Stimulated activated CD4-positive, alpha-beta T cell treated with anti-CD3 and anti-CD28 coated beads, Interleukin-12 subunit alpha, Interleukin-12 subunit beta, amount 100 ng/mL, for 24 hours (primary cell): ENCODE results near the gene CALR3.
"Not testable (repeated sequence)": the region's sequence is repeated elsewhere in the genome, so short reads cannot be mapped to it uniquely, and the experiment has no call there.

Experiments
- DNase-seq, 2 experiments: peaks; one replicate each; pipeline ENCODE4 v3.0.0-alpha.2; 2020; ENCODE audit warnings: low read depth in 2 of 2

CALR3 gene

GRCh38 chr19:16495982-16496612, at the start of gene CALR3, which contains the start of gene C19orf44:
Gene CALR3, minus strand, starts transcription at chr19:16496167. Its CDS starts 38 bp downstream, at chr19:16496129.
Gene C19orf44, plus strand, starts transcription at chr19:16496394. Its CDS starts 4,399 bp downstream, at chr19:16500793.
- peak; percentile 95 for DNase-seq

DNA sequence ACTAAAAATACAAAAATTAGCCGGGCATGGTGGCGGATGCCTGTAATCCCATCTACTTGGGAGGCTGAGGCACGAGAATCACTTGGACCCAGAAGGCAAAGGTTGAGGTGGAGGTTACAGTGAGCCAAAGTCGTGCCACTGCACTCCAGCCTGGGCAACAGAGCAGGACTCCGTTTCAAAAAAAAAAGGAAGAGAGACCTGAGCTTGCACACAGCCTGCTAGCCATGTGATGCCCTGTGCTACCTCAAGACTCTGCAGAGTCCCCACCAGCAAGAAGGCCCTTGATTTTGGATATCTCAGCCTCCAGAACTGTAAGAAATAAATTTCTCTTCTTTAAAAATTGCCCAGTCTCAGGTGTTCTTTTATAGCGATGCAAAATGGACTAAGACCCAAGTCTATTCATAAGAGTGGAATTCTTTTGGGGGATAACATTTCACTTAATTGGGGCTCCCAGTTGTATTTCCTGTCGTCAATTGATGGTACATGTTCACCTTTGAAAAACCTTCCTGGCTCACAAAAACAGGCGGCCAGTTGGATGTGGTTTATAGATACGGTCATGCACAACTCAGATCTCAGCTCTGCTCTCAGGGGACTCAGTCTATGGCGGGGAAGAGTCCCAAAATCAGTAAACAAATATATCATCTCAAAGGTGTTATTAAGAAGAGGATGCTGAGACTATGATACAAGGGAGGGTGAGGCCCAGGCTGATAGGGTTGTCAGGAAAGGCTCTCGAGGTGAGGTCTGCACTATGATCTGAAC, 48.7 kb upstream of the CALR3 start:
- no peak for DNase-seq

DNA sequence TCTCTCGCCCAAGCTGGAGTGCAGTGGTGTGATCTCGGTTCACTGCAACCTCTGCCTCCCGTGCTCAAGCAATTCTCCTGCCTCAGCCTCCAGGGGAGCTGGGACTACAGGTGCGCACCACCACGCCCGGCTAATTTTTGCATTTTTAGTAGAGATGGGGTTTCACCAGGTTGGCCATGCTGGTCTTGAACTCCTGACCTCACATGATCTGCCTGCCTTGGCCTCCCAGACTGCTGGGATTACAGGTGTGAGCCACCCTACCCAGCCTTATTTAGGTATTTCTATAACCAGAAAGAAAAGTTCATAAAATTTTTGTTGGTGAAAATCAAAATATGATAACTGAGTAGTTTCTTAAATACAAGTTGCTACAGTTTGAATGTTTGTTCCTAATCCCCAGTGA, 47.8 kb upstream of the CALR3 start:
- not testable (repeated sequence) for DNase-seq

GRCh38 chr19:16542910-16543472, 47.0 kb upstream of the CALR3 start:
- DNase-seq = no peak

GRCh38 chr19:16542045-16542909, 46.3 kb upstream of the CALR3 start, which contains the start of gene CHERP:
Gene CHERP, minus strand, starts transcription at chr19:16542437. Its CDS starts 59 bp downstream, at chr19:16542378.
- DNase-seq = peak; percentile 90 to 91

- DNase-seq = no peak
Observed at GRCh38 chr19:16541526-16542044, 45.6 kb upstream of the CALR3 start.

DNA sequence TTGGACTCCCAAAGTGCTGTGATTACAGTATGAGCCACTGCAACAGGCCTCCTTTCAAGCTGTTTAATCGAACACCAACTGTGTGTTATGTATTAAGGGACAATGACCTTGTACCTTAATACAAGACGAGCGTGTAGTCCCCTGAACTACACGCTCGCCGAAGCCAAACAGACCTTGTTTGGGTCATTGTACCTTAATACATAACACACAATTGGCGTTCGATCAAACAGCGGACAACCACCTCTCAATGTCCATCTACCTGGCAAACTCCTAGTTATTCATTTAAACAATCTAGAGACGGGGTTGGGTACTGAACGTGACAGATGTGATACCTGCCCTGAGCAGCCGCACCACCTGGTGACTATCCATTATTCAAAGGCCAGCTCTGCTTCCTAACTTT, 45.0 kb upstream of the CALR3 start:
- no peak for DNase-seq

DNA sequence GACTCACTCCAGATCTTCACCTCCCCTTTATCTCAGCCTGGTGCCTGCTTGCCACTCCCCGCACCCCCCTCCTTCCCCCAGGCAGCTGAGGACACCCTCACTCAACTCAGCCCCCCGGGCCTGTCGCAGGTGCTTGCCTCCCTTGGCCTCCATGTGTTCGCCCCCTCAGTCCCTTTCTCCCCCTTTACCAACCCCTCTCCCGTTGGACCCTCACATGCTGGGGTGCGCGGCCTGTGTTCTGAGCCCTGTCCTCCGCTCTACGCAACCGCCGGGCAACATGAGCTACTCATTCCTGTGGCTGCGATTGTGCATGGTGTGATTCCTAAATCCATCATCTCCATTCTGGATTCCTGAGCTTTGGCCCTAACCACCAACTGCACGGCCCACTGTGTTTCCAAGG, 41.1 kb upstream of the CALR3 start:
- no peak for DNase-seq

- DNase-seq = no peak
Observed at GRCh38 chr19:16536130-16536529, 40.2 kb upstream of the CALR3 start.

- no peak for DNase-seq
Observed at GRCh38 chr19:16535381-16535780, 39.4 kb upstream of the CALR3 start.

DNA sequence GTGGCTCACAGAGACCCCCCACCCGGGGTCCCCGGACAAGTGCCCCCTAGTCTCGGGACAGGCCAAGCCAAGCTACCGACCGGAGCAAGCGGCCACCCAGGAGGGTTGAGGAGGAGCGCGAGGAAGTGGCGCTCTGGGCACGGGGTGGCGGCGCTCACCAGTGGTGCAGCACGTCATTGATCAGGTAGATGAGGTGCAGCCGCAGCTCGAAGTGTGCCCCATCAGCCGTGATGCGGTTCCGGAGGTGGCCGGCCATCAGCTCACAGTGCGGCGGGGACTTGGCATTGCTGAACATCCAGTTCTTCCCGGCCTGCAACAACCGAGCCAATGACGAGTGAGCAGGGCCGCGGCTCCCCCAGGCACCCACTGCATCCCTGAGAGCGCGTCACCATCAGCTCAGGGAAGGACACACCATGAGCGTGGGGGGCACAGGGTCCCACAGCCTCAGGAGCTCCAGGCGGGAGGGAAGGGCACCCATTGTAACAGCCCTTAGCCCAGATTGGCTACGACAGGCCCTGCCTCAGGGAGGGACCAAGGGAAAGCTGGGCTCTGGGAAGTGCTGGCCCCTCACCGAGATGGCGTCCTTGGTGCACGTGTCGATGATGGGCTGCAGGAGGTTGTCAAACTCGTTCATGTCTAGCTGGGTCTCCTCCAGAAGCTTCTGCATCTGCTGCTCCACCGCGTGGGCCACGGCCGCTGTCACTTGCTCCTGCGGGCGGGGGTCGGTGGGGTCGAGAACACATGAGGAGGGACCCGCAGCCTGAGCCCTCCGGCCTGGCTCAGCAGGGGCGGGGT, 36.7 kb upstream of the CALR3 start:
- no peak for DNase-seq

- no peak for DNase-seq
Observed at GRCh38 chr19:16531380-16531669, 35.4 kb upstream of the CALR3 start.

- no peak for DNase-seq
Observed at GRCh38 chr19:16530540-16531379, 34.8 kb upstream of the CALR3 start.

- DNase-seq = no peak
Observed at GRCh38 chr19:16529466-16530144, 33.6 kb upstream of the CALR3 start.

DNA sequence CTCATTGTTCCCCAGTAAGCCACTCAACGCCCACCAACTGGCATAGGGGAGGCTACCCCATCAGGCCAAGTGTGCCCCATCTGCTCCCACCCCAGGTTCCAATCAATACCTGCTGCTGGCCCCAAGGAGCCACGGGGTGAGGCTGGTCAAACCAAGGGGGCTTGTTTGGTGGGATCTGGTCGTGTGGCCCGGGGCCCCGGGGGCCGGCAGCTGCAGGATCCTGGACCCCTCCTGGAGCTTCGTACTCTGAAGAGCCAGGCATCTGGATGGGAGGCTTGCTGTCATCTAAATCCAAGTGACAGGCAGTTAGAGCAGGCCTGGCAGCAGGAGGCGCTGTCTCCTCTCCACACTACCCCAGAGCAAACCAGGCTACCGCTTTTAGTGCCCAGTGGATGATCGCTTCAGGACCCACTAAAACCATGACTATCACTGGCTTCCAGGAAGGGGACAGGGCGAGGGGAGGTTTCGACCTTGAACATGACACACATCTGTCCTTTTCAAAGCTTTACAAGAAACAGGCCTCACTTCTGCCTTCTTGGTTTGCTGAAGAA, 32.1 kb upstream of the CALR3 start:
- DNase-seq = no peak

- no peak for DNase-seq
Observed at GRCh38 chr19:16527334-16527935, 31.5 kb upstream of the CALR3 start.

DNA sequence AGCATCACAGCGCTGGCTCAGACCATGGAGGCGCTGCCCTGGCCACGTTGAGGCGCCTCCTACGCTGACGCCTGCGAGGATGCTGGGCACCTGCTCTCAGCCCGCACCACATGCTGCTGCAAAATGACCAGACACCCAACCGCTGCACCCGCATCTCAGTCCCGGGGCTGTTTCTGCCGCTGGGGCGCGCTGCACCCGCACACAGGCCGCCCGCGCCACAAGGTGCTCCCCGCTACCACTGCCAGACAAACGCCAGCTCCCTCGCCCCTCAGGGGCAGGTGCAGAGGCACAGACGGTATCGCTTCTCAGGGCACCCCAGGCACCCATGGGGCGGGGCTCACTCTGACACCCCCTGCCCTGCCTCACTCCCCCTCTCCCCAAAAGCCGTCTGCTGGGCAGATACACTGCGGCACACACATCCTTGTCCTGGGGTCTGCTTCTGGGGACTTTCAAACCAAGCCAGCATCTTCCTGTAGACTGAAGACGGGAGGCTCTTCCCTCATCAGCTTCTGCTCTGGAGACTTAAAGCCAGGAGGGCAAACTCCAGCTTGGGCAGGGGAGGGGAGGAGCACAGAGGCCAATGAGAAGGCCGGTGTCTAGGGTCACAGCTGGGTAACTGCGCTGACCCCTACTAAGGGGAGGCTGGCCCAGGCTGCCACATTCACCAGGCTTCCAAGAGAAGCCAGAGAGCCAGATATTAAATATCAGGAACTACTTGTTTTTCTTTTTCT, 29.9 kb upstream of the CALR3 start:
- no peak for DNase-seq
